SJSA1 (cell line): Measurements from ENCODE around the gene ZNF467. TPM values are rescaled to one million over a fixed set of nuclear protein-coding genes. Genes with fewer than 3 reads are reported as not detected.

Experiments
- DNase-seq, 2 experiments: peaks; one replicate each; pipeline ENCODE4 v3.0.0-alpha.2; 2015 to 2020; ENCODE audit warnings: low spot score in 2 of 2, low read depth in 1 of 2
- H3K27ac ChIP-seq: fragments of 250-450 bp; sonication (Bioruptor Pico); 2 replicates; pipeline ENCODE4 v1.5.1; 2020; ENCODE audit warnings: mild to moderate bottlenecking, moderate library complexity
- H3K27me3 ChIP-seq: fragments of 250-450 bp; sonication (Bioruptor Pico); replicated peaks from 2 replicates; pipeline ENCODE4 v1.5.1; 2020; ENCODE audit warnings: mild to moderate bottlenecking, moderate library complexity
- H3K36me3 ChIP-seq: fragments of 250-450 bp; sonication (Bioruptor Pico); 2 replicates; pipeline ENCODE4 v1.5.1; 2020; ENCODE audit warnings: mild to moderate bottlenecking
- H3K4me1 ChIP-seq: fragments of 250-450 bp; sonication (Bioruptor Pico); replicated peaks from 2 replicates; pipeline ENCODE4 v1.6.1; 2021; ENCODE audit warnings: mild to moderate bottlenecking
- H3K4me3 ChIP-seq: fragments of 250-450 bp; sonication (Bioruptor Pico); 2 replicates; pipeline ENCODE4 v1.5.1; 2020; ENCODE audit warnings: mild to moderate bottlenecking
- H3K9me3 ChIP-seq: fragments of 250-450 bp; sonication (Bioruptor Pico); replicated peaks from 2 replicates; pipeline ENCODE4 v1.5.1; 2020; ENCODE audit warnings: mild to moderate bottlenecking
- total RNA-seq: library from RNA; depleted of rRNA; stranded (reverse); fragments of >200 nt; shearing (Covaris generic); gene quantifications from 2 replicates; pipeline ENCODE4 v1.2.3, GENCODE V29; 2014; rRNA removed

ZNF467 gene
- total RNA-seq, 1 experiment from 2014 or later = not detected

DNA sequence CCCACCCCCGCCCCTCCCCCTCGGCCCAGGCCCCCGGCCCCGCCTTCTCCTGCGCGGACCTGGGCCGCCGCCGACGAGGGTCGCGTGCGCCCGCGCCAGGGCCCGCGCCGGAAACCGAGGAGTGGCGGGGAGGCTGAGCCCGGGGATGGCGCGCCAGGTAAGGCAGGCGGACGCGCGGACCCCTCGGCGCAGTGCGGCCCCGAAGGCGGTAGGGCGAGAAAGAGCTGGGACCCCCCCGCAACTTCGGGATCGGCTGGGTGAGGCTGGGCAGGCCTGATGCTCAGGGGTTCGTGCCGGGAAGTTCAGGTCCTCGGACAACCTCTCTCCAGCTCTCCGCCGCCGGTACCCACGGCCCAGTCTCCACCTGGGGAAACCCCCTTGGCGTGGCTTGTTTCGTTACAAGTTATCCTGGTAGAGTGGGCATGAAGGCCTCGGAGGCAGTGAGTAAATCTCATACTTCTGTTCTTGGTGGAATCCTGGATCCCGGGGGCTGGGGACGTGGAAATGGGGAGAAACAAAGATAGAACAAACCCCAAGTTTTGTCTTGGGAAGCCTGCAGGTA is 58.4 kb downstream of the ZNF467 start:
- Histone ChIP-seq H3K36me3 (peaks cover 5% of the 10 kb centered on the region), H3K4me1 (peaks cover 13% of the 10 kb centered on the region), H3K27ac (peak overlapping the region; percentile 42; the same call in 1 of the 2 replicates), H3K4me3 (peak overlapping the region; percentile 81), H3K27me3 (no peaks in the 10 kb centered on the region), H3K9me3 (peaks cover 34% of the 10 kb centered on the region)
- peak; percentile 30 to 46 for DNase-seq

Other genes with a start within 250 kb of the ZNF467 start
- 3.3 and 6.1 TPM in 2 replicates for gene ZNF862, start 64.8 kb upstream of the ZNF467 start, total RNA-seq
- 2.1 and 3.9 TPM in 2 replicates for gene ATP6V0E2, start 100.4 kb upstream of the ZNF467 start, total RNA-seq